H54 (cell line): ENCODE results near the gene SPAG9.
"Not testable (repeated sequence)": the region's sequence is repeated elsewhere in the genome, so short reads cannot be mapped to it uniquely, and the experiment has no call there.

ENCODE experiments used
- DNase-seq: peaks from one replicate; pipeline ENCODE4 v3.0.0; 2011; ENCODE audit warnings: low spot score, mixed read lengths; ENCODE audit not compliant: insufficient read length
- FAIRE-seq: peaks from 3 replicates; lab custom pipeline; 2011; peaks lifted over from hg19 to GRCh38; lab: Jason Lieb, UNC
- POLR2A ChIP-seq: IDR thresholded peaks from 2 replicates; pipeline ENCODE4 v1.6.1; 2011; ENCODE audit warnings: low read depth, mild to moderate bottlenecking, low read length

Gene SPAG9

DNA sequence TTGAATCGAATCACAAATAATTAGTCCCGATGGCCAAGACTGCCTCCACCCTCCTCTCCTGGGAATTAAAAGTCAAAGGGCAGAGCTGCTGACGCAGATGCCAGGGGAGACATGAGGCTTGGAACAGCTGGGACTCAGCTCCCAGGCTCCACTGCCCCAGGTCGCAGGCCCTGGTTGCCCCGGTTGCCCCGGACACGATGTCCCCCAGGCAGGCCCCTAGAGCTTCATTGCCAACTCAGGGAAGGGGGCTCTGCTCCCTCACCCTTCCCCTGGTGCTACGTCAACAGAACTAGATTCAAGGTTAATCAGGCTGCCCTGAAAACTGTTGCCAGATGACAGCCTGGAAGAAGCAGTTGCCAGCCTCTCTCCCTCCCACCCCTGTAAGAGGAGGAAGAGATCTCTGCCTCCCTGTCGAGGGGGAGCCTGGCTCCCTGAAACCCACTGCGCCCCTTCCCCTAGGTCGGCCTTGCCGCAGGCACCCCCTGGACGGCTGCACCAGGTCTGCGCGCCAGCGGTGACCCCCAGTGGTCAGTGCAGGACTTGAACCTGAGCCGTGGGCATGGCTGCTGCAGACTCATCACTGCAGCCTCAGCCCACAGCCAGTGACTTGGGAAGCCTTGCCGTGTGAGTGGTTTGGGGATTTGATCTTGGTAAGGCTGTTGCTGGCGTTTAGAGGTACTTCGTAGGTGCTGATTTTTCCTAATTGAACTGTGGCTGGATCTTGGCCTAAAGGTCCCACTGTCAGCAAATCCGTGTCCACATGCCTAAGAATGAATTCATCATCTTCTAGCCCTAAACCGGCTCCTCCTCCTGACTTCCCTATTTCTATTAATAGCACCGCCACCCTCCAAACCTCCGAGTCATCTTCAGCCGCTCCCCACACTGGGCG lies 170.4 kb downstream of the SPAG9 start:
- DNase-seq = peak; percentile 91
- 0 out of 2 replicates have a peak, but pooled peaks have one; percentile 15 for TF ChIP-seq POLR2A
- no peak for FAIRE-seq

DNA sequence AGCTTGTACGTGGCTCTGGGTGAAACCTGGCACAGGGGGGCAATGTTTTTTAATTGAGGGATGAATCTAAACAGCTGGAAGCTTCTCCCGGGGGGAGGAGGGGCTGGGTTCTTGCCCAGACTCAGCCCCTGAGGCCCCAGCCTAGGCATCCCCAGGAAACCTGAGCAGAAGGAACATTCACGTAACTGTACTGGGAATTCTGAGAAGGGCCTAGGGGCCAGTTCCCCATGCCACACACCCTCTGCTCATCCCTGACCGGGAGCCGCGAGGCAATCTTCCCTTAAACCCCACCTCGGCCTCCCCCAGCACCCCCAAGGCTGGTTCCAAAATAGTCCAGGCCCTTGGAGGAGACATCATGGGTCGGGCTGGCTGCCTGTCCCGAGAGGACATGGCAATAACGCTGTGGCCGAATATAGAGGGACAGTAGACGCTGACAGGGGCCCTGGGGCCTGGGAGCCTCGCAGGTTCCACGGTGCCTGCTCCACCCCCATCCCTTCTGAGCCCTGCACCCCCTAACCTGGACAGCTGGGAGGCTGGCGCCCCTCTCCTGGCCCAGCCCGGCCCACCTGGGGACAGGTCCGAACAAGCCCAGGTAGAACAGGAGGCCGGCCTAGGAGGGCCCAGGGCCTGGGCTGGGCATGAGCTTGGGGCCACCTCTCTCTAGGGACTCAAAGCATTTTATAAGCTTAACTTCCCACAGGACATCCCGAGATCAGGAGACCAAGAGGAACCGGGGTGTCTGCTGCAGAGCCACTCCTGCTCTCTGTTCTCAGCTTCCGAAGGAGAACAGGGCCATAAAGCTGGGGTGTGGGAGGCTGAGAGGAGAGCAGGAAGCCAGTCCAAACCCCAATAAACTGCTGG lies 171.3 kb downstream of the SPAG9 start:
- no peak for TF ChIP-seq POLR2A
- DNase-seq (no peak), FAIRE-seq (no peak)

DNA sequence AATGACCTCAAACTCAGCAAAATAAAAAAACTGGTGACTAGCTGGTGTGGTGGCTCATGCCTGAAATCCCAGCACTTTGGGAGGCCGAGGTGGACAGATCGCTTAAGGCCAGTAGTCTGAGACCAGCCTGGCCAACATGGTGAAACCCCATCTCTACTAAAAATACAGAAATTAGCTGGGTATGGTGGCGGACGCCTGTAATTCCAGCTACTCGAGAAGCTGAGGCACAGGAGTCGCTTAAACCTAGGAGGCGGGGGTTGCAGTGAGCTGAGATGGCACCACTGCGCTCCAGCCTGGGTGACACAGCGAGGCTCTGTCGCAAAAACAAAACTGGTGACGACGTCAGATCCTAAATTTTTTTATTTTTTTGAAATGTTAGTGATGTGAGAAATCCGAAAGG lies 172.0 kb downstream of the SPAG9 start:
- FAIRE-seq (no peak), DNase-seq (no peak)
- no peak for TF ChIP-seq POLR2A

DNA sequence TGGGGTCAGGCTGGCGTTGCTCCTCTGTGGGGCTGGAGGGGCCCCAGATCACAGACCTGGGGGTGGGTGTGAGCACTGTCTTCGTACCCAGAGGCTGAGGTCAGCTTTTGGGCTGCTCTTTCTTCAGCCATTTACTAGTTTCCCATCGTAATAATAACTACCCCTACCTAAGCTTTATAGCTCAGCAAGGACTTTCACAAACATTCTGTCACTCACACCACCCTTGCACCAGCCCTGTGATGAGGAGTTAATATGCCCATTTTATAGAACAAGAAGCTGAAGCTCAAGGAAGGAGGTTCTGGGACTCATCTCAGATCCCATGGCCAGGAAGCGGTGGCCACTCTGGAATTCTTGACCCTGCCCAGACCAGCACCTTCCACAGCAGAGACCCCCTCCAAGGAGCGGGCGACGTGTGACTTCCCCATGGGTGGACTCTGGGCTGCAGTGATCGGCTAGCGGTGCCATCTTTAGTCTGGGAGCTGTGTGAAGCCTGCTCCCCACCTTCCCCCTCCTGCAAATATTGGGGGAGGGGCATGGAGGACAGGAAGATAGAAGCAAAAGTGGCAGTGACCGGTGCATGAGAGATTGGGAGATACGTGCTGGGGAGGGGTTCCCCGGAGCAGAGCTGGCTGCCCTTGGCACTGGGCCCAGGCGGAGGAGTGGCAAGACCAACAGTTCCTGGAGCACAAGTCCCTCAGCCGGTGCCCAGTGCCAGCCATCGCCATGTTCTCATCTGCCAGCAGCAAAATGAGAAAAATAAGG lies 172.7 kb downstream of the SPAG9 start:
- FAIRE-seq (no peak), DNase-seq (no peak)
- TF ChIP-seq POLR2A = no peak

DNA sequence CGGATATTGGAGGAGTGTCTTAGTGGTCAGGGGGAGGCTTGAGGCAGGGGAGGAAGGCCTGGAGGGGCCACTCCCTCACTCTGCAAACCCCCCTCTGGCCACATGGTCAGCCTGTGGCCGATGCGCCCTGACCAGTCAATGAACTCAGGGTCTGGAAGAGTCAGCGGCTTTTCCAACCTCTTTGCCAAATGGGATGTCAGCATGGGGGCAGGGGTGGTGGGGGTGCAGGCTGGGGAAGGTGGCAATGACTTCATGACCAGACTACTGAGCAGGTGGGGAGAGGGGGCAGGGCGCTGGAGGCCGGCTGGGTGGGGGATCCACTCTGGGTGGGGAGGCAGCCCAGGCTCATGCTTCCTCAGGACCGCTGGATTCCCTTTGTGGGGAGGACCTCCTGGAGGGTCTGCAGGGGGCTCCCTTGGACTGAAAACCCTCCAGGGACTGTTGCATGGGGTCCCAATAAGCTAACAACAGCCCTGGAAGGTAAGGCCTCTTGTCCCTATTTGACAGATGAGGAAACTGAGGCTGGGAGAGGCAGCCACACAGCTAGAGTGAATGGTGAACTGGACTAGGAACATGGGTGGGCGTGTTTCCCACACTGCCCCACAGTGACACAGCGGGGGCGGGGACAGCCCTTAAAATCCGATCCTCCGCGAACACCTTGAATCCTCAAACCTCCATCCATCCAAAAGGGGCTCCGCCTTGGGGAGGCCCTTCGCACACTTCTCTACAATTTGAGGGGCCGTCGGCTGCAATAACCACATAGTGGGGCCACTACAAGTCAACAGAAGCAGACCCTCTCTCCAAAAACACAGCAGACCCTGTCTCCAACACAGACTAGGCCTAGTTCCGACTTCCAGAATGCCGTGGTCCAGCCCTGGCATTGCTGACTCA lies 173.5 kb downstream of the SPAG9 start:
- TF ChIP-seq POLR2A = no peak
- DNase-seq = no peak
- FAIRE-seq = no peak

DNA sequence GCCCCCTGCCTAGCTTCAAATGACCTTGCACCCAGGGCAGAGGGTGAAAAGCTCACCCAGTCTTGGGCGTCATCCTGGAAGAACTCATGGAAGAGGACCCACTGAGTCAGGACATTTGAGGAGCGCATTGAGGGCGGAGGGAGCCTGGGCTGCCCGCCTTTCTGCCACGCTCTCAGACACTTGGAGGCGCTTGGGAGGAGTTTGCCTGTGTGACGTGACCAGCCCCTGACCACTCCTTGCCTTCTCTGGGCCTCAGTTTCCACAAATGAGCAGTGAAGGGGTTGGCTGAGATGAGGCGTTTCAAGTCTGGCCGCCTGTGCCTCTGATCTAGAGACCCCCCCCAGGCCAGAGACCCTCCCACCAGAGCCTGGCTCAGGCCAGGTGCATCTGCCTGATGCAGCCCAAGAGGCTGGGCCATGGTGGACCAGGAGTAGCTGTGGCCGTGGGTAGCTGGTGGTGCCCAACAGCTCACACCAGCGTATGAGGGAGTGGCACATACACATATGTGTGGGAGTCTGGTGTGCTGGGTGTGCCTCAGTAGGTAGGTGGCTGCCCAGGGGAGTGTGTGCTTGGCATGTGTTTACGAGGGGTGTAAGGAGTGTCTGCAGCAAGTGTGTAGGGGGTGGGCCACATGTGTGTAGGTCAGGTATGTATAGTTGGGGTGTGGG lies 174.3 kb downstream of the SPAG9 start:
- no peak for DNase-seq
- no peak for TF ChIP-seq POLR2A
- FAIRE-seq = no peak

DNA sequence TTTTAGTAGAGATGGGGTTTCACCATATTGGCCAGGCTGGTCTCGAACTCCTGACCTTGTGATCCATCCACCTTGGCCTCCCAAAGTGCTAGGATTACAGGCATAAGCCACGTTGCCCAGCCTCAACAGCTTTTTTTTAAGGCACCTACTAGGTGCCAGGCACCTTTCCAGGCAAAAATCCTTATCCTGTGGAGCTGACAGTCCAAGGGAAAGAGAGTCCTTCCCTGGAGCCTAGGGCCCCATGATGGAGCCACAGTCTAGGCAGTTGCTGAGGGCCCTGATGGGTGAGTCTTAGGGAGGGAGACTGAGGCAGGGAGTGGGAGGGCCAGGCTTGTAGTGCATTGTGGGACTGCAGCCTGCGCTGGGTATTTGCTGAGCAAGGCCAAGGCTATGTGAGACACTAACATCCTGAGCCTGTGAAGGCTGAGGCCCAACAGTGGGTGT lies 174.9 kb downstream of the SPAG9 start:
- FAIRE-seq = no peak
- TF ChIP-seq POLR2A = no peak

DNA sequence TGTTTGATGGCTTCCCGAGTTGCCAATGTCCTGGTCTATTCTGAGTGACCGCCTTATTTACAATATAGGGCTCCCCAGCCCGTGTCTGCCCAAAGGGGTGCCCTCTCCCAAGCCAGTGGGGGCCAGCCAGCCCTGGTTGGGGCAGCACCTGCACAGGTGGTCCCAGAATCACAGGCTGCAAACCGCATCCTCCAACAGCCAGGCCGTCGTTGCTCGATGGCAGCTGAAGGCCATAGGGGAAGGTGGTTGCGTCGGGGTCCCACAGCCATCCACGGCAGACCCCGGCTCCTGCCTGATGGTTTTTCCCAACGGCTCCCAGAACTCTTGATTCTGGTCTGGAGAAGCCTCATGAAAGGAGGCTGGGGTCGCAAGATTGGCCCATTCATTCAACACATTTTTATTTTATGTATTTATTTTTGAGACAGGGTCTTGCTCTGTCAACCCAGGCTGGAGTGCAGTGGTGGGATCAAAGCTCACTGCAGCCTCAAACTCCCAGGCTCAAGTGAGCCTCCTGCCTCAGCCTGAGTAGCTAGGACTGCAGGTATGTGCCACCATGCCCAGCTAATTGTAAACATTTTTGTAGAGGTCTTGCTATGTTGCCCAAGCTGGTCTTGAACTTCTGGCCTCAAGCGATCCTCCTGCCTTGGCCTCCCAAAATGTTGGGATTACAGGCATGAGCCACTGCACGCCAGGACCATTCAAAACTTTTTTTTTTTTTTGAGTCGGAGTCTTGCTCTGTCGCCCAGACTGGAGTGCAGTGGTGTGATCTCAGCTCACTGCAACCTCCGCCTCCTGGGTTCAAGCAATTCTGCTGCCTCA lies 175.6 kb downstream of the SPAG9 start:
- no peak for FAIRE-seq
- TF ChIP-seq POLR2A = no peak
- no peak for DNase-seq

More for the DNA sequence above, 174.9 kb downstream of the SPAG9 start:
- no peak for DNase-seq

DNA sequence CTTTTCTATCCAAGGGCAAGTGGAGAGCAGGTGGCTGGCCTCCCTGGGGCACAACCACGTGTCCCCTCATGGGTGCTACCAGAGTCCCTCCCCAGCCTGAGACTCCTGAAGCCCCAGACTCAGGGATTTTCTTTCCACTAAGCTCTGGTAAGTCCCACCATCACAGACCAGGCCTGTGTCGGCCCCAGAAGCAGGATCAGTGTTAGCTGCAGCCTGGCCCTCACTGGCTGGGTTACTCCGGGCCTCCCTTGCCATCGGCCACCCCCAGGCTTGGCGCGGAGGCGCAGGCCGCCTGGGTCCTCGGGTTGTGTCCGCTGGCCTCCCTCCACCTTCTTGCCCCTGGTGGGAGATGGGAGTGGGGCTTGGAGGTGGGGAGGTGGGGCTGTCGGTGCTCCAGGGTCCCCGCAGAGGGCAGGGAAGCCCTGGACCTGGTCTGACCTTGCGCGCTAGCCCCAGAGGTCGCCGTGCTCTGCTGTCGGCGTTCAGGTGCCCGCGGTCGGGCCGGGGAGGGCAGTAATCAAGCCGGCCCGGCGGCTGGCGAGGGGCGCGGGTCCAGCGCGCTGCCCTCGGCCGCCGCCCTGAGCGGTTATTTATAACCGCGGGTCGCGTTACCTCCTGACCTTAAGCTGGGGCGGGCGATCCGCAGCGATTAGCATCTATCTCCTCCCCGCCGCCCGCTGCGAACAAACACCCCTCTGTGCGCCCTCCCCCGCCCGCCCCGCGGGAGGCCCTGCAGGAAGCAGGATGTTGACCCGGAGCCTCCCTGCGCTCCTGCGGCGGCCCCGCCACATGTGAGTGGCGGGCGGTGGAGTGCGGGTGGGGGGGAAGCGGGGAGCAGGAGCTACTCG lies 176.4 kb downstream of the SPAG9 start:
- FAIRE-seq (no peak), DNase-seq (peak; percentile 91)
- no peak for TF ChIP-seq POLR2A

DNA sequence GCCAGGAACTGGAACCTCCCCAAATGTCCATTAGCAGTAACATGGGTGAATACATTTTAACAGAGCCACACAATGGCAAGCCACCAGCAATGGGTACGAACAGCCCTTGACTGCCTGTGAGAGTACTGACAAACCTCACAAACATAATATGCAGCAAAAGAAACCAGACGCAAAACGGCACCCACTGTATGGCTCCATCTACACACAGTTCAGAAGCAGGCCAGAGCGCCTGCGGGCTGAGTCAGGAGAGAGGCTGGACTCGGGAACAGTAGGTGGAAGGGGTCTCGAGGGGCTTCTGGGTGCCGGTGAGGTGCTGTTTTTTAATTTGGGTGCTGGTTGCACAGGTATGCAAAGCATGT lies 177.1 kb downstream of the SPAG9 start:
- FAIRE-seq (no peak), DNase-seq (no peak)
- TF ChIP-seq POLR2A = no peak

DNA sequence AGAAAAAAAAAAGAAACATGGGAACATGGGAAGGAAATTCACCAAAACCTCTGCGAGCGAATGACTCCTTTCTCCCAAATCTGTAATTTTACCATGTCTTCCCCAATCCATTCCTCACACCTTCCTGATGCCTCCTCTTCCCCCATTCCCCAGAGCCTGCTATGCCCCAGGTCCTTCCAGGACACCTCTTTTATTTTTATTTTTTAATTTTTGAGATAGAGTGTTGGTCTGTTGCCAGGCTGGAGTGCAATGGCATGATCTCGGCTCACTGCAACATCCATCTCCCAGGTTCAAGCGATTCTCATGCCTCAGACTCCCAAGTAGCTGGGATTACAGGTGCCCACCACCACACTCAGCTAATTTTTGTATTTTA lies 179.0 kb downstream of the SPAG9 start:
- not testable (repeated sequence) for DNase-seq, FAIRE-seq
